ENCODE measurements around the gene NRTN. TPM values are rescaled to one million over a fixed set of nuclear protein-coding genes. Genes with fewer than 3 reads are reported as not detected.

NRTN gene
- total and polyA plus RNA-seq, 2 experiments from 2014 or later, result 4.0 to 5.5 TPM

DNA sequence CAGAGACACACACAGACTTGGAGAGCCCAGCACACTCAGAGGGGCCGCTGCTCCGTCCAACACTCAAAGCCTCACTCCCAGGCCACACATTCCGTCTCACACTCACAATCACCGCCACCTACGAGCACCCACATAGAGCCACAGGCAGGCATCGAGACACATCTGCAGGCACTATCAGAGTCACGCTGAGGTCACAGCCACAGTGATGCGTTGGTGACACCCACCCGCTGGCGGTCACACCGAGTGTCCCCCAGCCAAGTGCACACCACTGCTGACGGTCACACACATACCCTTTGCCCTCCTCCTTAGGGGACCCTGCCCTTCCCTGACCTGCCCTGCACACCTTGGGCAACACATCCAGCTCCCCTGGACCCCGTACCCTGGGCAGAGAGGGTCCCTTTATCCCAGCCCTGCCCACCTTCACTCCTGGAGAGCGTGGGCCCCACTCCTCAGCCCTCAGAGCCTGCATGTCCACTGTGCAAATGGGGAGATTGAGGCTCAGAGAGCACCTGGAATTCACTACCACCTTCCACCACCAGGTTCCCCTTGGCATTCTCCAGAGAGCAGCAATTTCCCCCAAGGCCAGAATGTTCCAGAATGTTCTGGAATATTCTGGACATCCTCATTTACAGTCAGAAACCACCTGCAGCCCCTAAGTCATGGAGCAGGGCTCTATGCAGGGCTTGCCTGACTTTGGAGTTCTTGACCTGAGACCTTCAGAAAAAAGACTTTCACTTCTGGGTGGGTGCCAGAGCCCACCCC lies 60.0 kb downstream of the NRTN start:
- no peak overlapping the region for H3K4me3 Mint-ChIP-seq
- no peaks in the 10 kb centered on the region for H3K9me2 ChIP-seq (ENCODE audit: insufficient read depth)
- H3K4me2 ChIP-seq, result no peak overlapping the region
- H3K4me1 ChIP-seq (ENCODE audit: insufficient read depth), result no peaks in the 10 kb centered on the region
- H4K20me1 ChIP-seq (replicated peaks; ENCODE audit: insufficient read depth), result no peaks in the 10 kb centered on the region
- peaks cover 3% of the 10 kb centered on the region; the same call in 1 of the 3 replicates for H3K9me3 Mint-ChIP-seq
- no peaks in the 10 kb centered on the region for H3K79me2 ChIP-seq (replicated peaks; ENCODE audit: insufficient read depth)
- H3K4me1 Mint-ChIP-seq, result no peaks in the 10 kb centered on the region
- no peaks in the 10 kb centered on the region; the same call in 2 of the 3 replicates for H3K36me3 Mint-ChIP-seq (ENCODE audit: low read depth)
- H2AFZ ChIP-seq, result no peak overlapping the region
- ATAC-seq (peak; percentile 38; the same call in 2 of the 3 replicates), DNase-seq (ENCODE audit: low spot score) (peak; percentile 28)
- no peaks in the 10 kb centered on the region for H3F3A ChIP-seq (replicated peaks; ENCODE audit: low read depth)
- no peaks in the 10 kb centered on the region for H3K36me3 ChIP-seq (ENCODE audit: insufficient read depth)
- TF ChIP-seq, protein P1, sequence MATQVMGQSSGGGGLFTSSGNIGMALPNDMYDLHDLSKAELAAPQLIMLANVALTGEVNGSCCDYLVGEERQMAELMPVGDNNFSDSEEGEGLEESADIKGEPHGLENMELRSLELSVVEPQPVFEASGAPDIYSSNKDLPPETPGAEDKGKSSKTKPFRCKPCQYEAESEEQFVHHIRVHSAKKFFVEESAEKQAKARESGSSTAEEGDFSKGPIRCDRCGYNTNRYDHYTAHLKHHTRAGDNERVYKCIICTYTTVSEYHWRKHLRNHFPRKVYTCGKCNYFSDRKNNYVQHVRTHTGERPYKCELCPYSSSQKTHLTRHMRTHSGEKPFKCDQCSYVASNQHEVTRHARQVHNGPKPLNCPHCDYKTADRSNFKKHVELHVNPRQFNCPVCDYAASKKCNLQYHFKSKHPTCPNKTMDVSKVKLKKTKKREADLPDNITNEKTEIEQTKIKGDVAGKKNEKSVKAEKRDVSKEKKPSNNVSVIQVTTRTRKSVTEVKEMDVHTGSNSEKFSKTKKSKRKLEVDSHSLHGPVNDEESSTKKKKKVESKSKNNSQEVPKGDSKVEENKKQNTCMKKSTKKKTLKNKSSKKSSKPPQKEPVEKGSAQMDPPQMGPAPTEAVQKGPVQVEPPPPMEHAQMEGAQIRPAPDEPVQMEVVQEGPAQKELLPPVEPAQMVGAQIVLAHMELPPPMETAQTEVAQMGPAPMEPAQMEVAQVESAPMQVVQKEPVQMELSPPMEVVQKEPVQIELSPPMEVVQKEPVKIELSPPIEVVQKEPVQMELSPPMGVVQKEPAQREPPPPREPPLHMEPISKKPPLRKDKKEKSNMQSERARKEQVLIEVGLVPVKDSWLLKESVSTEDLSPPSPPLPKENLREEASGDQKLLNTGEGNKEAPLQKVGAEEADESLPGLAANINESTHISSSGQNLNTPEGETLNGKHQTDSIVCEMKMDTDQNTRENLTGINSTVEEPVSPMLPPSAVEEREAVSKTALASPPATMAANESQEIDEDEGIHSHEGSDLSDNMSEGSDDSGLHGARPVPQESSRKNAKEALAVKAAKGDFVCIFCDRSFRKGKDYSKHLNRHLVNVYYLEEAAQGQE (IDR thresholded peaks at IDR 0.05; ENCODE audit: unreplicated experiment), result no peak
- TF ChIP-seq ZNF331 (CRISPR knock-in tag; IDR thresholded peaks at IDR 0.05; ENCODE audit: low read depth) (no peak), POLR2AphosphoS5 (IDR thresholded peaks at IDR 0.05; ENCODE audit: low read depth) (no peak), NANOG (IDR thresholded peaks at IDR 0.05; ENCODE audit: borderline replicate concordance) (no peak), EZH2 (IDR thresholded peaks at IDR 0.05; ENCODE audit: low read depth, unreplicated experiment) (no peak)
- TF ChIP-seq, protein P2, sequence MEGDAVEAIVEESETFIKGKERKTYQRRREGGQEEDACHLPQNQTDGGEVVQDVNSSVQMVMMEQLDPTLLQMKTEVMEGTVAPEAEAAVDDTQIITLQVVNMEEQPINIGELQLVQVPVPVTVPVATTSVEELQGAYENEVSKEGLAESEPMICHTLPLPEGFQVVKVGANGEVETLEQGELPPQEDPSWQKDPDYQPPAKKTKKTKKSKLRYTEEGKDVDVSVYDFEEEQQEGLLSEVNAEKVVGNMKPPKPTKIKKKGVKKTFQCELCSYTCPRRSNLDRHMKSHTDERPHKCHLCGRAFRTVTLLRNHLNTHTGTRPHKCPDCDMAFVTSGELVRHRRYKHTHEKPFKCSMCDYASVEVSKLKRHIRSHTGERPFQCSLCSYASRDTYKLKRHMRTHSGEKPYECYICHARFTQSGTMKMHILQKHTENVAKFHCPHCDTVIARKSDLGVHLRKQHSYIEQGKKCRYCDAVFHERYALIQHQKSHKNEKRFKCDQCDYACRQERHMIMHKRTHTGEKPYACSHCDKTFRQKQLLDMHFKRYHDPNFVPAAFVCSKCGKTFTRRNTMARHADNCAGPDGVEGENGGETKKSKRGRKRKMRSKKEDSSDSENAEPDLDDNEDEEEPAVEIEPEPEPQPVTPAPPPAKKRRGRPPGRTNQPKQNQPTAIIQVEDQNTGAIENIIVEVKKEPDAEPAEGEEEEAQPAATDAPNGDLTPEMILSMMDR (conservative IDR thresholded peaks at IDR 0.05; ENCODE audit: low read depth in 2 of 2), result 0 out of 4 replicates have a peak, but pooled peaks of 1 of the 2 experiments have one; percentile 29
- H3K27me3 ChIP-seq (ENCODE audit: insufficient read depth), result no peaks in the 10 kb centered on the region
- no peak overlapping the region for H3K27ac ChIP-seq (ENCODE audit: low read depth)
- H3K4me3 ChIP-seq, result no peak overlapping the region
- H3K27me3 Mint-ChIP-seq (ENCODE audit: insufficient read depth, low read depth, poor library complexity), result peaks cover 13% of the 10 kb centered on the region
- H3K27ac Mint-ChIP-seq, result peak overlapping the region; percentile 78; the same call in 1 of the 2 replicates

DNA sequence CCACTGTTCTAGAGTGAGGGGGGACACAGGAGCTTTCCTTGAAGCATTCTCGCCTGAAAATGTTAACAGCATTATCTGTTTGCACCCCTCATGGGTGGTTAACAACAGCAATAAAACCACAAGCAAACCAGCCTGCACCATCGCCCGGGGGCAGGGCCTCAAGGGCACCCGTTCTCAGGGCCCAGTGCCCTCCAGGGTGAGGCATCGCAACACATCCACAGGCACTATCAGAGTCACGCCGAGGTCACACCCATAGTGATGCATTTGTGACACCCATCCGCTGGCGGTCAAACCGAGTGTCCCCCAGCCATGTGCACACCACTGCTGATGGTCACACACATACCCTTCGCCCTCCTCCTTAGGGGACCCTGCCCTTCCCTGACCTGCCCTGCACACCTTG lies 60.9 kb downstream of the NRTN start:
- DNase-seq (ENCODE audit: low spot score) (no peak), ATAC-seq (no peak)
- Histone ChIP-seq H3K27me3 (ENCODE audit: insufficient read depth) (no peaks in the 10 kb centered on the region), H3K9me2 (ENCODE audit: insufficient read depth) (no peaks in the 10 kb centered on the region), H3K4me1 (ENCODE audit: insufficient read depth) (no peaks in the 10 kb centered on the region), H3K4me3 (no peak overlapping the region), H4K20me1 (replicated peaks; ENCODE audit: insufficient read depth) (no peaks in the 10 kb centered on the region), H3K27ac (ENCODE audit: low read depth) (no peak overlapping the region), H3K79me2 (replicated peaks; ENCODE audit: insufficient read depth) (no peaks in the 10 kb centered on the region), H2AFZ (no peak overlapping the region), H3K4me2 (no peak overlapping the region), H3F3A (replicated peaks; ENCODE audit: low read depth) (no peaks in the 10 kb centered on the region), H3K36me3 (ENCODE audit: insufficient read depth) (no peaks in the 10 kb centered on the region)
- Mint-ChIP-seq H3K4me3 (no peak overlapping the region), H3K4me1 (no peaks in the 10 kb centered on the region), H3K27ac (no peak overlapping the region), H3K27me3 (ENCODE audit: insufficient read depth, low read depth, poor library complexity) (peaks cover 15% of the 10 kb centered on the region), H3K36me3 (ENCODE audit: low read depth) (no peaks in the 10 kb centered on the region; the same call in 2 of the 3 replicates), H3K9me3 (peaks cover 3% of the 10 kb centered on the region; the same call in 1 of the 3 replicates)
- TF ChIP-seq CREB1 (CRISPR knock-in tag; IDR thresholded peaks at IDR 0.05; ENCODE audit: low read depth) (no peak), ZNF331 (CRISPR knock-in tag; IDR thresholded peaks at IDR 0.05; ENCODE audit: low read depth) (no peak), EZH2 (IDR thresholded peaks at IDR 0.05; ENCODE audit: low read depth, unreplicated experiment) (no peak), ZNF114 (CRISPR knock-in tag; IDR thresholded peaks at IDR 0.05) (no peak), NANOG (IDR thresholded peaks at IDR 0.05; ENCODE audit: borderline replicate concordance) (no peak)
